ENCODE results near the gene BMP7. TPM values are rescaled to one million over a fixed set of nuclear protein-coding genes. Genes with fewer than 3 reads are reported as not detected.

The BMP7 gene
- total and polyA plus RNA-seq, 2 donors (not counting 3 experiments of a cell fraction or from before 2014, with no cell fraction given): not detected

- no peaks in the 10 kb centered on the region for H3K4me1 ChIP-seq (ENCODE audit: control insufficient read depth, extremely low read depth, insufficient read depth, low read length)
- no TSS peak for BruUV-seq (replicated peaks)
- dilution Hi-C loops (cut with MboI; ENCODE audit: extremely low pct_ligation_motif_present, low sequenced_read_pairs) (no loop called here), intact Hi-C loops (cut with micrococcal nuclease) (loop anchor here (5.0 kb wide), 1 partner anchor 73 kb away; no protein-coding TSS in a partner anchor)
- H2AFZ ChIP-seq (ENCODE audit: low read depth, low read length): no peak overlapping the region
- no peak overlapping the region for H3K4me2 ChIP-seq (ENCODE audit: insufficient read depth, low read length)
- H3K36me3 ChIP-seq (ENCODE audit: control insufficient read depth in 2 of 2, extremely low read depth in 1 of 2, insufficient read depth in 2 of 2, low read length in 2 of 2): no peaks in the 10 kb centered on the region
- H3K27me3 ChIP-seq (ENCODE audit: control insufficient read depth in 2 of 2, insufficient read depth in 2 of 2, low read length in 2 of 2): no peaks in the 10 kb centered on the region
- no peak overlapping the region for H3K27ac ChIP-seq (ENCODE audit: insufficient read depth, low read depth, low read length)
- ChIA-PET POLR2A (interaction anchor here (0.6 kb wide), 1 partner anchor 1023 kb away, joined by 5 read pairs; no protein-coding TSS in a partner anchor), CTCF (no interaction called here)
- DNase-seq (ENCODE audit: low read depth, low spot score) (no peak), FAIRE-seq (no peak)
- no peaks in the 10 kb centered on the region for H3K79me2 ChIP-seq (ENCODE audit: control insufficient read depth, insufficient read depth, low read length)
- H4K20me1 ChIP-seq (replicated peaks; ENCODE audit: control insufficient read depth, extremely low read depth, insufficient read depth, low read length): no peaks in the 10 kb centered on the region
- TF ChIP-seq EZH2 (IDR thresholded peaks at IDR 0.05; ENCODE audit: borderline replicate concordance, low read depth, low read length, severe bottlenecking) (no peak), GATA2 (IDR thresholded peaks at IDR 0.05; ENCODE audit: insufficient read depth, insufficient read length, low read depth, low read length) (no peak), JUN (IDR thresholded peaks at IDR 0.05; ENCODE audit: borderline replicate concordance, insufficient read depth, insufficient read length, low read depth) (no peak), MAX (IDR thresholded peaks at IDR 0.05; ENCODE audit: insufficient read depth, insufficient read length) (no peak), MYC (IDR thresholded peaks at IDR 0.05; ENCODE audit: low read depth, low read length) (no peak), POLR2A (IDR thresholded peaks at IDR 0.05; ENCODE audit: low read depth, low read length) (no peak), POLR2AphosphoS5 (IDR thresholded peaks at IDR 0.05; ENCODE audit: insufficient read depth, low read depth, low read length) (no peak), FOS (IDR thresholded peaks at IDR 0.05; ENCODE audit: borderline replicate concordance, insufficient read depth, low read length) (no peak), CTCF (IDR thresholded peaks at IDR 0.05; ENCODE audit: extremely low read depth in 1 of 2, insufficient read depth in 1 of 2, low read depth in 1 of 2, low read length in 2 of 2) (no peak)
- no peaks in the 10 kb centered on the region for H3K9me3 ChIP-seq (replicated peaks; ENCODE audit: control insufficient read depth, insufficient read depth, low read length)
- H3K9ac ChIP-seq (replicated peaks; ENCODE audit: extremely low read depth, insufficient read depth, low read length): no peak overlapping the region
- H3K9me1 ChIP-seq (replicated peaks; ENCODE audit: control insufficient read depth, extremely low read depth, insufficient read depth, low read length): no peaks in the 10 kb centered on the region
- H3K4me3 ChIP-seq (replicated peaks in 1 of 3; ENCODE audit: insufficient read depth in 1 of 3, low read depth in 1 of 3, low read length in 3 of 3): no peak overlapping the region
Observed at GRCh38 chr20:57274299-57274698, 7.9 kb upstream of the BMP7 start.

Data from endothelial cell of umbilical vein (primary cell).